Progenitor cell of endocrine pancreas (in vitro differentiated cells): ENCODE measurements around the gene STMND1. TPM values are rescaled to one million over a fixed set of nuclear protein-coding genes. Genes with fewer than 3 reads are reported as not detected.
A peak's percentile ranks its signal among the peaks of the same experiment; 100 is the strongest.

ENCODE experiments used
- DNase-seq: peaks from one replicate; pipeline ENCODE4 v3.0.0; 2021; ENCODE audit warnings: low spot score; ENCODE audit not compliant: unreplicated experiment
- H3K27ac Mint-ChIP-seq: 2 replicates; pipeline ENCODE4 v1.8.0; 2021; ENCODE audit warnings: mild to moderate bottlenecking, moderate library complexity, mixed read lengths
- H3K27me3 Mint-ChIP-seq: 2 replicates; pipeline ENCODE4 v1.8.0; 2021; ENCODE audit warnings: mixed read lengths
- H3K36me3 Mint-ChIP-seq: 2 replicates; pipeline ENCODE4 v1.8.0; 2022; ENCODE audit warnings: mixed read lengths; ENCODE audit not compliant: insufficient read depth
- H3K4me1 Mint-ChIP-seq: 2 replicates; pipeline ENCODE4 v1.8.0; 2021; ENCODE audit warnings: low read depth, mixed read lengths
- H3K4me3 Mint-ChIP-seq: 2 replicates; pipeline ENCODE4 v1.8.0; 2021; ENCODE audit warnings: low read depth, mild to moderate bottlenecking, moderate library complexity, mixed read lengths
- H3K9me3 Mint-ChIP-seq: 2 replicates; pipeline ENCODE4 v1.8.0; 2021; ENCODE audit warnings: low read depth, mixed read lengths
- total RNA-seq: library from RNA; stranded (reverse); gene quantifications from 2 replicates; pipeline ENCODE4 v1.2.1, GENCODE V29; 2021
- TF ChIP-seq, protein P1 (sequence below): fragments of 200-600 bp; sonication (generic); IDR thresholded peaks from one replicate; pipeline ENCODE4 v1.5.0; 2021; ENCODE audit warnings: antibody characterized with exemption, mild to moderate bottlenecking; ENCODE audit not compliant: unreplicated experiment

The STMND1 gene
- total RNA-seq, 1 donor from 2014 or later, result 0.22 TPM

DNA sequence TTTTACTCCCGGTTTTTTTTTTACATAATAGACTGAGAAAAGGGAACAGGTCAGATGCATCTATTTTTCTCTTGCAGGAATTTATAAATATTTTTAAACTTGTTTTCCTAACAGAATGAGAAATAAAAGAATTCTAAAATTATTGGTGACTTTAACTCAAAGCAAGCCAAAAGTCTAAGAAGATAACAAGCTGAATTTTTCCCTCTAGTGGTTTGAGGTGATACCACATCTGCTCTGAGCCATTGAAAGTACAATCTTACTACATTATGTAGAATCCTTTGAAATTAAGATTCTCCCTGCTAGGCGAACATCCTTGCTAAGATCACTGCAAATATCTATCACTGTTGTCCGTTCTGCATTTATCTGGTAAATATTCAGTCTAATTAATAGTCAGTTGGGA lies 10.7 kb upstream of the STMND1 start:
- Mint-ChIP-seq H3K4me3 (no peak overlapping the region), H3K27me3 (peaks cover 5% of the 10 kb centered on the region), H3K9me3 (peaks cover 9% of the 10 kb centered on the region), H3K27ac (no peak overlapping the region), H3K4me1 (peaks cover 11% of the 10 kb centered on the region), H3K36me3 (no peaks in the 10 kb centered on the region)
- DNase-seq, result no peak
- TF ChIP-seq, protein P1, sequence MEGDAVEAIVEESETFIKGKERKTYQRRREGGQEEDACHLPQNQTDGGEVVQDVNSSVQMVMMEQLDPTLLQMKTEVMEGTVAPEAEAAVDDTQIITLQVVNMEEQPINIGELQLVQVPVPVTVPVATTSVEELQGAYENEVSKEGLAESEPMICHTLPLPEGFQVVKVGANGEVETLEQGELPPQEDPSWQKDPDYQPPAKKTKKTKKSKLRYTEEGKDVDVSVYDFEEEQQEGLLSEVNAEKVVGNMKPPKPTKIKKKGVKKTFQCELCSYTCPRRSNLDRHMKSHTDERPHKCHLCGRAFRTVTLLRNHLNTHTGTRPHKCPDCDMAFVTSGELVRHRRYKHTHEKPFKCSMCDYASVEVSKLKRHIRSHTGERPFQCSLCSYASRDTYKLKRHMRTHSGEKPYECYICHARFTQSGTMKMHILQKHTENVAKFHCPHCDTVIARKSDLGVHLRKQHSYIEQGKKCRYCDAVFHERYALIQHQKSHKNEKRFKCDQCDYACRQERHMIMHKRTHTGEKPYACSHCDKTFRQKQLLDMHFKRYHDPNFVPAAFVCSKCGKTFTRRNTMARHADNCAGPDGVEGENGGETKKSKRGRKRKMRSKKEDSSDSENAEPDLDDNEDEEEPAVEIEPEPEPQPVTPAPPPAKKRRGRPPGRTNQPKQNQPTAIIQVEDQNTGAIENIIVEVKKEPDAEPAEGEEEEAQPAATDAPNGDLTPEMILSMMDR, result peak; percentile 53

DNA sequence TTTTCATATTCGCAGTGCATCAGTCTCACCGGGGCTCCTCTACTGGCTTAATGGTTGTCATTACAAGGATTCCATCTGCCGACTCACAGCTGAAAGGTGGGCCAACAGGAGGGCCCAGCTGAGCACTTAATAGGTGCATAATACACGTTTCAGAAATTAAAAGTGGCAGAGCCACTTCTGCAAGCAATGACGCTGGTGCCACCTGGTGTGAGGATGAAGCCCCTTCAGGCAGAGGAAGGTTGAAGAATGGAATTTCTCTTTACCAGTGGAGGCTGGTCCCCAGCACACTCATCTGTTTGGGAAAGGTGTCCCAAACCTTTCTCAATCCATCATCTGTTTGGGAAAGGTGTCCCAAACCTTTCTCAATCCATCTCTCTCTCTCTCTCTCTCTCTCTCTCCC lies 8.2 kb upstream of the STMND1 start:
- Mint-ChIP-seq H3K27me3 (peaks cover 3% of the 10 kb centered on the region), H3K4me3 (no peak overlapping the region), H3K36me3 (no peaks in the 10 kb centered on the region), H3K4me1 (peaks cover 22% of the 10 kb centered on the region), H3K9me3 (peaks cover 9% of the 10 kb centered on the region), H3K27ac (no peak overlapping the region)
- DNase-seq, result no peak
- TF ChIP-seq, protein P1, result peak; percentile 50

DNA sequence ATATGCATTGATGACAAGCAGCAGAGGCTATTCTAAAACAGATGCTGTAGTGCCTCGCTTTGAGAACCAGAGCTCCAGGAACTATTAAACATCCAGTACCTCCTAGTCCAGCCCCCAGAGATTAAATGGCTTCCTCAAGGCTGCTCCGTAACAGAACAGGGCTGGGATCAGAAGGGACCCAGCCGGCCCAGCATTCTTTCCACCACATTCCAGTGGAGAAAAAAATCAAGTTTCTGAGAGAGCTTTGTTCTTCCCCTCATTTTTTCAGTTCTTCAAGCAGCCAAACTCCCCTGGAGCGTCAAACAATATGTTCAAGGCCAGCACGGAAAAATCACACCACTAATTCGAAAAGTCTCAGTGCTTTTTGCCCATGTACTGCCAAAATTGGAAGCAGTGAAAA lies 5.8 kb upstream of the STMND1 start:
- DNase-seq, result no peak
- Mint-ChIP-seq H3K27me3 (peaks cover 6% of the 10 kb centered on the region), H3K27ac (peak overlapping the region; percentile 88), H3K36me3 (no peaks in the 10 kb centered on the region), H3K4me1 (peaks cover 32% of the 10 kb centered on the region), H3K4me3 (no peak overlapping the region), H3K9me3 (no peaks in the 10 kb centered on the region)
- TF ChIP-seq, protein P1, result no peak

DNA sequence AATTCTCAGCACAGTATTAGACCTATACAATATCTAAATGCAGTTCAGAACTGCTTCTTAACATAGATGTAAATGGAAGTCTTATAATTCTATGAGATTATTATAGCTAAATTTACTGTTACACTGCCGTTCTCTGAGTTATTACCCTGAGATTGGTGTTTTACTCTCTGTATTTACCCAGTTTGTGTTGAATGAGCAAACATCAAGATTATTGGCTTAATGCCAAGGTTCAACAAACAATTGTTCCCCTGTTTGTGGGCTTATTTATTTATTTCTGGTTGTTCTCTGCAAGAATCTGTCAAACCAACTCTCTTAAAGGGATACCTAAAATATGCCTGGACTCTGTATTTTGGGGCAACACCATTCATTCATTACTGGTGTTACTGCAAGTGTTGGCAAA lies 5.2 kb upstream of the STMND1 start:
- DNase-seq, result no peak
- H3K27me3 Mint-ChIP-seq, result peaks cover 10% of the 10 kb centered on the region

DNA sequence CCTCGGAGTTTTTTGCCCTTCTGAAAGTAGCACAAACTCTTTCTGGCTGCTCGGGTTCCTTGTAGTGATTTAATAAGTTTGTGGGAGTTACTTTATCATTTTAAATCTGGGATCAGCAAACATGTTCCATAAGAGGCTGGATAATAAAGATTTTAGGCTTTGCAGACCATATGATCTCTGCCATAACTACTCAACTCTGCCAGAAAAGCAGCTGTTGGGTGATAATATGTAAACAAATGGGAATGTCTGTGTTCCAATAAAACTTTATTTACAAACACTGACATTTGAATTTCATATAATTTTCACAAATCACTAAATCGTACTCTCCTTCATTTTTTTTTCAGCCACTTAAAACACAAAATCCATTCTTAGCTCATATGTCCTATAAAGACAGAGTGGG lies 3.9 kb upstream of the STMND1 start:
- H3K27ac Mint-ChIP-seq, result no peak overlapping the region
- H3K4me3 Mint-ChIP-seq, result no peak overlapping the region
- DNase-seq, result no peak
- peaks cover 23% of the 10 kb centered on the region for H3K27me3 Mint-ChIP-seq
- H3K36me3 Mint-ChIP-seq, result no peaks in the 10 kb centered on the region
- no peaks in the 10 kb centered on the region for H3K9me3 Mint-ChIP-seq
- H3K4me1 Mint-ChIP-seq, result peaks cover 37% of the 10 kb centered on the region
- TF ChIP-seq, protein P1, result no peak

More for the DNA sequence above, 5.2 kb upstream of the STMND1 start:
- TF ChIP-seq, protein P1, result no peak
- Mint-ChIP-seq H3K4me3 (no peak overlapping the region), H3K4me1 (peaks cover 35% of the 10 kb centered on the region), H3K27ac (peak overlapping the region; percentile 88), H3K9me3 (no peaks in the 10 kb centered on the region), H3K36me3 (no peaks in the 10 kb centered on the region)
